PC-3 (cell line): ENCODE data around the gene ATP13A5. TPM values are rescaled to one million over a fixed set of nuclear protein-coding genes. Genes with fewer than 3 reads are reported as not detected.

ENCODE experiments used
- ATAC-seq: fragments of 200-7000 bp; cut with Tn5 transposase; 2 replicates; pipeline ENCODE4 v1.9.1; 2020; ENCODE audit warnings: mild to moderate bottlenecking, moderate library complexity
- BruUV-seq: library from RNA; stranded (reverse); fragments of 400-500 nt; replicated peaks from 2 replicates; lab custom pipeline; 2021; lab: Mats Ljungman, UMichigan
- CTCF ChIA-PET: fragments of 300-600 bp; sonication (Branson Sonifier 250); formaldehyde crosslinking; loops from one replicate; lab custom pipeline; 2022; ENCODE audit warnings: antibody characterized with exemption; lab: Charles Lee
- POLR2A ChIA-PET: fragments of 300-600 bp; sonication (Branson Sonifier 250); formaldehyde crosslinking; loops from one replicate; lab custom pipeline; 2022; ENCODE audit warnings: antibody characterized with exemption; ENCODE audit not compliant: unreplicated experiment; lab: Charles Lee
- DNase-seq: peaks from one replicate; pipeline ENCODE4 v3.0.0-alpha.2; 2015
- H2AFZ ChIP-seq: fragments of 300-600 bp; sonication (generic); 2 replicates; pipeline ENCODE4 v1.6.0; 2016; ENCODE audit warnings: antibody characterized with exemption, low read length
- H3F3A ChIP-seq: fragments of 300-600 bp; sonication (generic); one replicate; pipeline ENCODE4 v1.6.0; 2017; ENCODE audit warnings: antibody characterized with exemption, low read length, control low read depth, mild to moderate bottlenecking; ENCODE audit not compliant: unreplicated experiment
- H3K27ac ChIP-seq: fragments of 300-600 bp; sonication (generic); 2 replicates; pipeline ENCODE4 v1.5.1; 2016; ENCODE audit warnings: mild to moderate bottlenecking, low read length
- H3K27me3 ChIP-seq: fragments of 300-600 bp; sonication (generic); 2 replicates; pipeline ENCODE4 v1.6.1; 2016; ENCODE audit warnings: low read length, mixed read lengths
- H3K36me3 ChIP-seq: fragments of 300-600 bp; sonication (generic); 2 replicates; pipeline ENCODE4 v1.6.1; 2016; ENCODE audit warnings: low read depth, mixed run types, low read length, mixed read lengths
- H3K4me1 ChIP-seq: fragments of 300-600 bp; sonication (generic); 2 replicates; pipeline ENCODE4 v1.5.1; 2016; ENCODE audit warnings: low read length; ENCODE audit not compliant: insufficient read depth
- H3K4me2 ChIP-seq: fragments of 300-600 bp; sonication (generic); 2 replicates; pipeline ENCODE4 v1.6.0; 2016; ENCODE audit warnings: low read length
- H3K4me3 ChIP-seq: fragments of 300-600 bp; sonication (generic); 2 replicates; pipeline ENCODE4 v1.5.1; 2016; ENCODE audit warnings: mild to moderate bottlenecking, low read length, mixed read lengths
- H3K79me2 ChIP-seq: fragments of 300-600 bp; sonication (generic); 2 replicates; pipeline ENCODE4 v1.6.1; 2017; ENCODE audit warnings: low read length, mixed read lengths
- H3K9ac ChIP-seq: fragments of 300-600 bp; sonication (generic); 2 replicates; pipeline ENCODE4 v1.6.0; 2016; ENCODE audit warnings: mild to moderate bottlenecking, low read length
- H3K9me2 ChIP-seq: fragments of 300-600 bp; sonication (generic); replicated peaks from 2 replicates; pipeline ENCODE4 v1.6.1; 2016; ENCODE audit warnings: mixed run types, low read length, mixed read lengths
- H3K9me3 ChIP-seq: fragments of 300-600 bp; sonication (generic); 2 replicates; pipeline ENCODE4 v1.6.1; 2016; ENCODE audit warnings: low read length, mixed read lengths
- H4K20me1 ChIP-seq: fragments of 300-600 bp; sonication (generic); 2 replicates; pipeline ENCODE4 v1.6.1; 2016; ENCODE audit warnings: low read length, mixed read lengths
- EZH2 ChIP-seq: fragments of 300-600 bp; sonication (generic); IDR thresholded peaks from one replicate; pipeline ENCODE4 v1.6.1; 2017; ENCODE audit warnings: antibody characterized with exemption, mild to moderate bottlenecking, low read length; ENCODE audit not compliant: unreplicated experiment
- EZH2phosphoT487 ChIP-seq: fragments of 300-600 bp; sonication (generic); IDR thresholded peaks from 2 replicates; pipeline ENCODE4 v1.6.1; 2018; ENCODE audit warnings: mild to moderate bottlenecking, antibody characterized with exemption, low read length, borderline replicate concordance
- intact Hi-C: fragments of 100-400 bp; cut with micrococcal nuclease; formaldehyde crosslinking; loops from 2 replicates; pipeline ENCODE4 v1.9.0; 2023
- total RNA-seq: library from RNA; depleted of rRNA; stranded (reverse); fragments of >200 nt; gene quantifications from 2 replicates; pipeline ENCODE4 v1.2.3, GENCODE V29; 2014
- TF ChIP-seq, protein P1 (sequence below): fragments of 300-600 bp; sonication (generic); conservative IDR thresholded peaks from 2 replicates; pipeline ENCODE4 v1.5.1; 2017; ENCODE audit warnings: antibody characterized with exemption, low read depth, mild to moderate bottlenecking, low read length

Gene ATP13A5
- total RNA-seq, 1 experiment from 2014 or later = not detected

DNA sequence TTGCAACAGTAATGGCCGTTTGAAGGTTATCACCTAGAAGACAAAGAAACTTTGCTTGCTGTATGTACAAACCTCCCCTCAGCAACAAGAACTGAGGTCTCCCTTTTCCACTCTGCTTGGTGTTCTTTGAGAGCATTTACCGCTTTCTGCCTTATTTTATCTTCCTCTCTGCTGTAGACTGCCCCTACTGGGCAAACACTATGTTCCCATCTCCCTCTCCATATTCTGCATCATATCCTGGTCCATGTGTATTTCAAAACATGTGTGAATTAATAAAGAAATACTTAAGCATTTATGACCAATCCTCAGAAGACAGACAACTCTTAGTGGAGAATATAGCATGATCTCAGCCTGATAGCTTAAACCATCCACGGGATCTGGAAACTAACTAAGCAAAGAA is 64.4 kb downstream of the ATP13A5 start:
- no peak overlapping the region for H2AFZ ChIP-seq
- BruUV-seq = no TSS peak
- TF ChIP-seq EZH2phosphoT487 (no peak), EZH2 (no peak)
- TF ChIP-seq, protein P1, sequence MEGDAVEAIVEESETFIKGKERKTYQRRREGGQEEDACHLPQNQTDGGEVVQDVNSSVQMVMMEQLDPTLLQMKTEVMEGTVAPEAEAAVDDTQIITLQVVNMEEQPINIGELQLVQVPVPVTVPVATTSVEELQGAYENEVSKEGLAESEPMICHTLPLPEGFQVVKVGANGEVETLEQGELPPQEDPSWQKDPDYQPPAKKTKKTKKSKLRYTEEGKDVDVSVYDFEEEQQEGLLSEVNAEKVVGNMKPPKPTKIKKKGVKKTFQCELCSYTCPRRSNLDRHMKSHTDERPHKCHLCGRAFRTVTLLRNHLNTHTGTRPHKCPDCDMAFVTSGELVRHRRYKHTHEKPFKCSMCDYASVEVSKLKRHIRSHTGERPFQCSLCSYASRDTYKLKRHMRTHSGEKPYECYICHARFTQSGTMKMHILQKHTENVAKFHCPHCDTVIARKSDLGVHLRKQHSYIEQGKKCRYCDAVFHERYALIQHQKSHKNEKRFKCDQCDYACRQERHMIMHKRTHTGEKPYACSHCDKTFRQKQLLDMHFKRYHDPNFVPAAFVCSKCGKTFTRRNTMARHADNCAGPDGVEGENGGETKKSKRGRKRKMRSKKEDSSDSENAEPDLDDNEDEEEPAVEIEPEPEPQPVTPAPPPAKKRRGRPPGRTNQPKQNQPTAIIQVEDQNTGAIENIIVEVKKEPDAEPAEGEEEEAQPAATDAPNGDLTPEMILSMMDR = peak; percentile 50; the same call in 1 of the 2 replicates
- no peaks in the 10 kb centered on the region for H3K79me2 ChIP-seq
- H3K36me3 ChIP-seq = no peaks in the 10 kb centered on the region
- no peaks in the 10 kb centered on the region for H3K9me3 ChIP-seq
- POLR2A ChIA-PET = no interaction called here
- no peaks in the 10 kb centered on the region for H3F3A ChIP-seq
- H3K4me2 ChIP-seq = no peak overlapping the region
- no peak overlapping the region for H3K9ac ChIP-seq
- intact Hi-C loops = no loop called here
- peaks cover 44% of the 10 kb centered on the region; the same call in 1 of the 2 replicates for H3K27me3 ChIP-seq
- no peaks in the 10 kb centered on the region for H4K20me1 ChIP-seq
- H3K4me3 ChIP-seq = no peak overlapping the region
- ATAC-seq (peak; percentile 40; the same call in 1 of the 2 replicates), DNase-seq (no peak)
- CTCF ChIA-PET = no interaction called here
- H3K4me1 ChIP-seq = no peaks in the 10 kb centered on the region
- no peaks in the 10 kb centered on the region for H3K9me2 ChIP-seq
- no peak overlapping the region for H3K27ac ChIP-seq

DNA sequence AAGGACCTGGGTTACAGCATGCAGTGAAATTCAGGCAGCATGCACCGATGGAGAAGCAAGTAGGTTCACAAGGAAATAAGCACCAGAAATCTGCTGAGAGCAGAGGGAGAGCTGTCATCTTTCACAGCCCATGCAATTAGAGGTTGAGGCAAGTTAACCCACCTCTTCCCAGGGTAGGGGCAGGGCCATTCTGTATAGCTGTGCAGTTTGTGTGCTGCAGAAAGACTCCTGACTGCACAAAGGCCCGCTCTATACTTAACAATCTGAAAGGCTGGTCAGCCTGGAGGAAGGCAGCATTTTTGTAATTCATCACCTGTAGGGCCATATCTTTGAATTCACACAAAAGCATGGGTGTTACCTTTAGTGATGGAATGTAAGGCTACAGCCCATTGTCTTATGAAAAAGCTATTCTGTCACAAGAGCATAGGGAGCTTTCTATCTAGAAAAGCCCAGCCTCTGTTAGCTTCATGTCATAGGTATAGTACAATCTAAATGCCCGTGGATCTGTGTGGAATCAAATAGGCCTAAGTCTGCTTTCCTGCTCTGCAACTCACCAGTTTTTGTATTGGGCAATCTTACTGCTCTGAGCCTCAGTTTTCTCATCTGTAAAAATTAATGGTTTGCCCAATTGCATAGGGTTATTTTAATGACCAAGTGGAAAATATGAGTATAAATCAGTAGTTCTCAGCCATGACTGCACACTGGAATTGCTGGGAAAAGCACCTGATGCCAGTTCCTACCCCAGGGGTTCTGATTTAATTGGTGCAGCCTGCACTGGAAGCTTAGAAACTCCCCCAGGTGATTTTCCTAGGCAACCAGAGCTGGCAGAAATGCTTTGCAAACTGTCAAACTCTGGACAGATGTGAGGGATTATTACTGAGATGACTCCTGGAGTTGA is 65.2 kb downstream of the ATP13A5 start:
- ChIA-PET CTCF (no interaction called here), POLR2A (no interaction called here)

More for the DNA sequence above, 65.2 kb downstream of the ATP13A5 start:
- H3K36me3 ChIP-seq = no peaks in the 10 kb centered on the region
- no peak for DNase-seq
- no peak overlapping the region for H3K27ac ChIP-seq
- TF ChIP-seq, protein P1 = no peak
- TF ChIP-seq EZH2phosphoT487 (no peak), EZH2 (no peak)
- no peaks in the 10 kb centered on the region for H3K9me2 ChIP-seq
- H3K4me1 ChIP-seq = no peaks in the 10 kb centered on the region
- no peaks in the 10 kb centered on the region for H3K9me3 ChIP-seq
- peaks cover 50% of the 10 kb centered on the region; the same call in 1 of the 2 replicates for H3K27me3 ChIP-seq
- H3K79me2 ChIP-seq = no peaks in the 10 kb centered on the region
- BruUV-seq = no TSS peak
- no peak overlapping the region for H3K9ac ChIP-seq
- no peak overlapping the region for H3K4me3 ChIP-seq
- no peak for ATAC-seq
- intact Hi-C loops = no loop called here
- H3F3A ChIP-seq = no peaks in the 10 kb centered on the region
- no peak overlapping the region for H3K4me2 ChIP-seq
- no peak overlapping the region for H2AFZ ChIP-seq
- no peaks in the 10 kb centered on the region for H4K20me1 ChIP-seq
